Measurements from ENCODE around the gene TRIM66. TPM values are rescaled to one million over a fixed set of nuclear protein-coding genes. Genes with fewer than 3 reads are reported as not detected.
"Not testable (repeated sequence)": the region's sequence is repeated elsewhere in the genome, so short reads cannot be mapped to it uniquely, and the experiment has no call there.

The TRIM66 gene
- total RNA-seq, 1 experiment from 2014 or later = 2.1 TPM

DNA sequence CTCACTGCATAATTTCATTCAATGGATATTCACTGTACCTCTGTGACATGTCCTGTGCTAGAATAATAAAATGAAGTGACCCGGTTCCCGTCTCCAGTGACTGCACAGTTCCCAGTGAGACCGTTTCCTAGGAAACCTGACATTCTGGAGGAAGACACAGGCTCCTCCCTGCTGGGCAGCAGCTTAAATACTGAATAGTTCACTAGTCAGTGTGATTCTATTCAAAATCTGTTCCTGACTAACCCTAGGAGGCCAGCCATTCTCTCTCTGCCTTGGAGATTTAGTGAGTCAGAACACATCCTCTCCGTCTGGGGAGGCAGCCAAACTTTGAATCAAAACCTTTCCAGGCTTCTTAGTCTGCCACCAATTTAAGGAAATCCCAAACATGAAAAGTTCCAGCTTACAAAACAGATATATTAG, 11.3 kb downstream of the TRIM66 start:
- Mint-ChIP-seq H3K27me3 (ENCODE audit: low read depth) (no peaks in the 10 kb centered on the region), H3K36me3 (ENCODE audit: insufficient read depth in 1 of 3, low read depth in 3 of 3) (no peaks in the 10 kb centered on the region), H3K4me1 (peaks cover 27 to 29% of the 10 kb centered on the region in 2 experiments), H3K27ac (peak overlapping the region; percentile 98 to 99 (median 98)), H3K9me3 (no peaks in the 10 kb centered on the region), H3K4me3 (peak overlapping the region; percentile 43 to 50; a peak in 4 of 5 replicates)
- no peak overlapping the region for H4K8ac ChIP-seq (replicated peaks; ENCODE audit: insufficient read length, low read depth, low read length)
- no peak overlapping the region for H3K56ac ChIP-seq (ENCODE audit: insufficient read length, low read depth, low read length)
- H3K23me2 ChIP-seq (ENCODE audit: insufficient read length, low read depth, low read length, poor library complexity, severe bottlenecking) = no peaks in the 10 kb centered on the region
- no peak overlapping the region for H2BK15ac ChIP-seq (ENCODE audit: low read depth, low read length)
- H2AFZ ChIP-seq (ENCODE audit: low read length) = no peak overlapping the region
- no peak overlapping the region for H3K4ac ChIP-seq (ENCODE audit: low read depth, low read length)
- peak overlapping the region; percentile 15 for H3K4me2 ChIP-seq (ENCODE audit: insufficient read depth, insufficient read length, low read length)
- no peak overlapping the region for H2BK12ac ChIP-seq (ENCODE audit: insufficient read length, low read depth, low read length)
- H2BK5ac ChIP-seq (ENCODE audit: insufficient read length, low read length) = no peak overlapping the region
- H3K23ac ChIP-seq (ENCODE audit: insufficient read length, low read depth, low read length) = no peak overlapping the region
- H3K27me3 ChIP-seq (ENCODE audit: insufficient read depth, low read length) = no peaks in the 10 kb centered on the region
- no peak for TF ChIP-seq CTCF (conservative IDR thresholded peaks at IDR 0.05)
- H2AK5ac ChIP-seq (ENCODE audit: insufficient read length, low read length) = no peak overlapping the region
- H3K79me2 ChIP-seq (ENCODE audit: insufficient read depth, low read length) = no peaks in the 10 kb centered on the region
- H3K4me1 ChIP-seq (ENCODE audit: insufficient read depth, low read length) = peaks cover 9% of the 10 kb centered on the region; the same call in 1 of the 2 replicates
- peak overlapping the region; percentile 85; the same call in 1 of the 2 replicates for H3K14ac ChIP-seq (ENCODE audit: insufficient read depth, low read length)
- no peaks in the 10 kb centered on the region for H4K20me1 ChIP-seq (ENCODE audit: control insufficient read depth, insufficient read depth, insufficient read length)
- H2BK20ac ChIP-seq (ENCODE audit: low read depth, low read length, poor library complexity, severe bottlenecking) = no peak overlapping the region
- no peaks in the 10 kb centered on the region for H3K79me1 ChIP-seq (ENCODE audit: insufficient read depth, low read depth, low read length, poor library complexity, severe bottlenecking)
- H4K5ac ChIP-seq (ENCODE audit: insufficient read length, low read depth, low read length) = no peak overlapping the region
- peak overlapping the region; percentile 51 for H2BK120ac ChIP-seq (ENCODE audit: low read depth, low read length, poor library complexity, severe bottlenecking)
- peak; percentile 83 for DNase-seq
- no peak overlapping the region for H4K91ac ChIP-seq (ENCODE audit: insufficient read length, low read depth, low read length)
- H3K27ac ChIP-seq (ENCODE audit: insufficient read length, low read depth, low read length) = peak overlapping the region; percentile 96
- no peak overlapping the region for H3K9ac ChIP-seq (ENCODE audit: extremely low read depth, insufficient read length, low read length)
- no peaks in the 10 kb centered on the region for H3K9me3 ChIP-seq (ENCODE audit: control insufficient read depth, low read depth, low read length)
- H3K18ac ChIP-seq (ENCODE audit: insufficient read length, low read depth, low read length) = peak overlapping the region; percentile 80
- peak overlapping the region; percentile 82 for H3T11ph ChIP-seq (ENCODE audit: low read length)
- no CpG with 5 or more reads among the region's 4 CpGs for WGBS (ENCODE audit: extremely low coverage, insufficient read length, low lambda C conversion rate)

- peak overlapping the region in 2 of 3 experiments; percentile 14 to 59; a peak in 2 of 7 replicates for H3K27ac Mint-ChIP-seq
- H3K79me2 ChIP-seq (ENCODE audit: insufficient read depth, low read length); H2AFZ ChIP-seq (ENCODE audit: low read length); H2BK12ac ChIP-seq (ENCODE audit: insufficient read length, low read depth, low read length); H3K27ac ChIP-seq (ENCODE audit: insufficient read length, low read depth, low read length); H3K4me3 Mint-ChIP-seq; H2AK5ac ChIP-seq (ENCODE audit: insufficient read length, low read length); H4K8ac ChIP-seq (replicated peaks; ENCODE audit: insufficient read length, low read depth, low read length); H3K4me2 ChIP-seq (ENCODE audit: insufficient read depth, insufficient read length, low read length); H3K4me1 ChIP-seq (ENCODE audit: insufficient read depth, low read length); H3T11ph ChIP-seq (ENCODE audit: low read length); H4K20me1 ChIP-seq (ENCODE audit: control insufficient read depth, insufficient read depth, insufficient read length); H3K23me2 ChIP-seq (ENCODE audit: insufficient read length, low read depth, low read length, poor library complexity, severe bottlenecking); H3K79me1 ChIP-seq (ENCODE audit: insufficient read depth, low read depth, low read length, poor library complexity, severe bottlenecking); H3K27me3 Mint-ChIP-seq (ENCODE audit: low read depth); H3K14ac ChIP-seq (ENCODE audit: insufficient read depth, low read length); H3K4ac ChIP-seq (ENCODE audit: low read depth, low read length); H3K27me3 ChIP-seq (ENCODE audit: insufficient read depth, low read length); H3K18ac ChIP-seq (ENCODE audit: insufficient read length, low read depth, low read length); H3K23ac ChIP-seq (ENCODE audit: insufficient read length, low read depth, low read length); H2BK5ac ChIP-seq (ENCODE audit: insufficient read length, low read length); H2BK120ac ChIP-seq (ENCODE audit: low read depth, low read length, poor library complexity, severe bottlenecking); H2BK20ac ChIP-seq (ENCODE audit: low read depth, low read length, poor library complexity, severe bottlenecking); H3K36me3 Mint-ChIP-seq (ENCODE audit: insufficient read depth in 1 of 3, low read depth in 3 of 3); H3K9ac ChIP-seq (ENCODE audit: extremely low read depth, insufficient read length, low read length); H2BK15ac ChIP-seq (ENCODE audit: low read depth, low read length); H3K56ac ChIP-seq (ENCODE audit: insufficient read length, low read depth, low read length); H3K9me3 Mint-ChIP-seq; H3K9me3 ChIP-seq (ENCODE audit: control insufficient read depth, low read depth, low read length); H4K5ac ChIP-seq (ENCODE audit: insufficient read length, low read depth, low read length); DNase-seq; H4K91ac ChIP-seq (ENCODE audit: insufficient read length, low read depth, low read length): not testable (repeated sequence)
- H3K4me1 Mint-ChIP-seq = peaks cover 23 to 24% of the 10 kb centered on the region in 2 experiments
- WGBS (ENCODE audit: extremely low coverage, insufficient read length, low lambda C conversion rate) = no CpG with 5 or more reads among the region's 6 CpGs
Measured at GRCh38 chr11:8670081-8670480, 12.4 kb downstream of the TRIM66 start.
